Neutrophil (primary cell): Measurements from ENCODE around the gene GSS.
"Not testable (repeated sequence)": the region's sequence is repeated elsewhere in the genome, so short reads cannot be mapped to it uniquely, and the experiment has no call there.

ENCODE experiments used
- H3K27ac ChIP-seq: fragments of 200-600 bp; sonication (generic); 2 replicates; pipeline ENCODE4 v1.5.1; 2016; ENCODE audit warnings: mild to moderate bottlenecking, moderate library complexity
- H3K27me3 ChIP-seq: fragments of 200-600 bp; sonication (generic); 2 replicates; pipeline ENCODE4 v1.6.0; 2016; ENCODE audit warnings: mild to moderate bottlenecking
- H3K36me3 ChIP-seq: fragments of 200-600 bp; sonication (generic); 2 replicates; pipeline ENCODE4 v1.5.1; 2017
- H3K4me1 ChIP-seq, 2 experiments: fragments of 200-600 bp in 1 of 2; sonication (generic) in 1 of 2; 1 replicate in 1 of 2; 2 replicates in 1 of 2; pipeline versions ENCODE4 v1.5.1 to v1.6.1; 2013 to 2016; ENCODE audit warnings: low read depth in 1 of 2, low read length in 1 of 2, mild to moderate bottlenecking in 1 of 2, moderate library complexity in 1 of 2; ENCODE audit not compliant: control insufficient read depth in 1 of 2, insufficient read depth in 1 of 2
- H3K4me3 ChIP-seq, 2 experiments: fragments of 200-600 bp in 1 of 2; sonication (generic) in 1 of 2; 1 replicate in 1 of 2; 2 replicates in 1 of 2; pipeline ENCODE4 v1.5.1; 2013 to 2016; ENCODE audit warnings: low read depth in 1 of 2, low read length in 1 of 2, mild to moderate bottlenecking in 1 of 2, moderate library complexity in 1 of 2
- H3K9me3 ChIP-seq: fragments of 200-600 bp; sonication (generic); 2 replicates; pipeline ENCODE4 v1.5.1; 2016
- CTCF ChIP-seq: fragments of 200-600 bp; sonication (generic); IDR thresholded peaks from 2 replicates; pipeline ENCODE4 v1.5.1; 2016; ENCODE audit warnings: antibody characterized with exemption

Gene GSS

GRCh38 chr20:34915131-34915530 lies 40.5 kb downstream of the GSS start:
- no peak overlapping the region for H3K4me3 ChIP-seq
- H3K27me3 ChIP-seq = no peaks in the 10 kb centered on the region
- no peaks in the 10 kb centered on the region for H3K9me3 ChIP-seq
- H3K27ac ChIP-seq = no peak overlapping the region
- no peak for TF ChIP-seq CTCF
- H3K4me1 ChIP-seq = no peaks in the 10 kb centered on the region
- H3K36me3 ChIP-seq = peaks cover 33% of the 10 kb centered on the region

DNA sequence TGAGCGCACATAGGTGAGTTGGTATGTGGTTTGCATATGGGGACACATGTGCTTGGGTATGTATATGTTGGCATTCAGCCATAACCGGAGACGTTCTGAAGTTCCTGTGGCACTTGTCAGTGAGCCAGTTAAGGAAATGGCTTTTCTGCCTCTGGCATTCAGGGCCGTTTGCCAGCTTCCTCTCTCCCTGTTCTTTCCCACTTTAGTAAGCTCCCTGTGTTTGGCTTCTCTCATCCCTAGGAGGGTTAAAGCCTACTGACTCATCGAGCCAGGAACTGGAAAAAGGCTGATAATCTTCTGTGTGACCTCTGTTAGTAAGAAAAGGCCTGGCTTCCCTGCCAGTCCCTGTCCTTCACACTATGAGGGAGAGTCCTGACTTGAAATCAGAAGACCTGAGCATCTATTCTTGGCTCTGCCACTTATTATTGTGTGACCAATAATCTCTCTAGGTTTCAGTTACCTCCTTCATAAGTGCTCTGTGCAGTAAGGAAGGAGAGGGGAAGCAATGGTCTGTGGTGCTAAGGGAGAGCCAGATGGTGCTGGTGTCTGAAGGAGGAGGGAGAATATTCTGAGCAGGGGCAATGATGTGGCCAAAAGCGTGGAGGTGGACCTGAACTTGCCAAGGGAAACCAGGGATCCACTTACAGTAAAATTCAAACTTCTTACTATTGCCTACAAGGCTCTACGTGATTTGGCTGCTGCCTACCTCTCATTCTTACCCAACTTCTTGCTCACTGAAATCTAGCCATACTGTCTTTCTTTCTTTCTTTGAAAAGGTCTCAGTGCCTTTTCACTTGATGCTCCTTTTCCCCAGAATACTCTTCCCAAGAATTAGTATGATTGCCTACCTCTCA lies 47.8 kb downstream of the GSS start:
- Histone ChIP-seq H3K4me1 (peaks cover 0 to 6% of the 10 kb centered on the region in 2 experiments), H3K9me3 (no peaks in the 10 kb centered on the region), H3K36me3 (no peaks in the 10 kb centered on the region), H3K27me3 (no peaks in the 10 kb centered on the region), H3K27ac (no peak overlapping the region), H3K4me3 (no peak overlapping the region)
- no peak for TF ChIP-seq CTCF

DNA sequence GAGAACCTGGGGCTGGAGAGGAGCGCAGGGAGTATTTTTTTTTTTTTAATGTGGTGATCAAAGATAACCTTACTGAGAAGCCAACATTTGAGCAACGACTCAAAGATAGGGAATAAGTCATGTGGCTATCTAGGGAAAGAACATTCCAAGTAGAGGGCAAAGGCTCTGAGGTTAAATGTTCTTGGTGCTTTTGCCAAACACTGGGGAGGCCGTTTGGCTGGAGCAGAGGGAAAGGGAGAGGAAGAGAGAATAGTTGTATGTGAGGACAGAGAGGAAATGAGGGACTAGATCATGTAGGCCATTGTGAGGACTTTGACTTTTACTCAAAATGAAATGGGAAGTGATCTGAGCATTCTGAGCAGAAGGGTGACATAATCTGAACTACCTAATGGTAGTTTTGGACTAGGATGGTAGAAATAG lies 51.4 kb downstream of the GSS start:
- H3K27me3 ChIP-seq = no peaks in the 10 kb centered on the region
- H3K9me3 ChIP-seq = no peaks in the 10 kb centered on the region
- H3K4me1 ChIP-seq = peaks cover 0 to 6% of the 10 kb centered on the region in 2 experiments
- H3K36me3 ChIP-seq = no peaks in the 10 kb centered on the region
- TF ChIP-seq CTCF = no peak
- no peak overlapping the region for H3K27ac ChIP-seq
- H3K4me3 ChIP-seq = no peak overlapping the region

DNA sequence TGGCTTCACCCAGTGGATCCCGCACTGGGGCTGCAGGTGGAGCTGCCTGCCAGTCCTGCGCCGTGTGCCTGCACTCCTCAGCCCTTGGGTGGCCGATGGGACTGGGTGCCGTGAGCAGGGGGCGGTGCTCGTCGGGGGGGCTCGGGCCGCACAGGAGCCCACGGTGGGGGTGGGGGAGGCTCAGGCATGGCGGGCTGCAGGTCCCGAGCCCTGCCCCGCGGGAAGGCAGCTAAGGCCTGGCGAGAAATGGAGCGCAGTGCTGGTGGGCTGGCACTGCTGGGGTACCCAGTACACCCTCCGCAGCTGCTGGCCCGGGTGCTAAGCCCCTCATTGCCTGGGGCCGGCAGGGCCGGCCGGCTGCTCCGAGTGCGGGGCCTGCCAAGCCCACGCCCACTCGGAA lies 56.9 kb downstream of the GSS start:
- not testable (repeated sequence) for H3K4me3 ChIP-seq, H3K36me3 ChIP-seq, H3K27ac ChIP-seq, H3K4me1 ChIP-seq, H3K9me3 ChIP-seq, H3K27me3 ChIP-seq

- H3K36me3 ChIP-seq, H3K9me3 ChIP-seq, H3K27ac ChIP-seq, H3K4me1 ChIP-seq, H3K27me3 ChIP-seq, H3K4me3 ChIP-seq: not testable (repeated sequence)
These were observed 57.5 kb downstream of the GSS start for GRCh38 chr20:34898129-34898528.

DNA sequence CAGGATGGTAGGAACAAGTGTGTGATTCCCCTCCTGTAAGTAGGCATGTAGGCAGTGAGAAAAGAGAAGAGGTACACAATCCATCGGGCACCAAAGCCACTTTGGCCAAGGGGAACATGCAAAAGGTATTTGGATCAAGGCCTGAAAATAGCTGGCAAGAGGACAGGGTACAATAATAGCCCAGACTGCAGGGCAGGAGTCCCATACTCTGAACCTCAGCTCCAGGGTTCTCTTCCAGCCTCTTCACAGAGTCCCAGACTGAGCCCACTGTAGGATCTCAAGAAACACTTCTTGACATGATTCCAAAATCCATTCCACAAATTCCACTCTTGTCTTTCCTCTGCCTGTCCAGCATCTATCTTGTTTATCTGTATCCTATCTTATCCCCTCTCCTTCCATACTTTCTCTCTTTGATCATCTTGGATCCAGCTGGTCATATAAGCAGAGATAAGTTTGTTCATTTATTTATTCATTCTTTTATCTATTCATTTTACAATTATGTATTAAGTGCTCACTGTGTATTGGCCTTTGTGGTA lies 59.5 kb downstream of the GSS start:
- H3K4me3 ChIP-seq = no peak overlapping the region

More for the DNA sequence above, 59.5 kb downstream of the GSS start:
- no peak overlapping the region for H3K27ac ChIP-seq
- H3K4me1 ChIP-seq = peaks cover 3 to 5% of the 10 kb centered on the region in 2 experiments
- TF ChIP-seq CTCF = no peak
- no peaks in the 10 kb centered on the region for H3K27me3 ChIP-seq
- H3K9me3 ChIP-seq = no peaks in the 10 kb centered on the region
- no peaks in the 10 kb centered on the region for H3K36me3 ChIP-seq
